Testis (tissue), 3 donors: Measurements from ENCODE around the gene CLCN4. TPM values are rescaled to one million over a fixed set of nuclear protein-coding genes. Genes with fewer than 3 reads are reported as not detected.

ENCODE experiments used
- DNase-seq: peaks from one replicate; pipeline ENCODE4 v3.0.0-alpha.2; 2019
- H3K27ac ChIP-seq, 2 donors: fragments of 200-600 bp; sonication (generic); one replicate each; pipeline ENCODE4 v1.5.1; 2019
- H3K27me3 ChIP-seq: fragments of 200-600 bp; sonication (generic); one replicate; pipeline ENCODE4 v1.5.1; 2019
- H3K36me3 ChIP-seq: fragments of 200-600 bp; sonication (generic); one replicate; pipeline ENCODE4 v1.5.1; 2017; ENCODE audit warnings: low read depth; ENCODE audit errors: missing control alignments
- H3K4me1 ChIP-seq: fragments of 200-600 bp; sonication (generic); one replicate; pipeline ENCODE4 v1.5.1; 2019
- H3K4me3 ChIP-seq, 2 donors: fragments of 200-600 bp; sonication (generic); one replicate each; pipeline ENCODE4 v1.5.1; 2017 to 2019
- H3K9me3 ChIP-seq: fragments of 200-600 bp; sonication (generic); one replicate; pipeline ENCODE4 v1.5.1; 2017
- POLR2A ChIP-seq: fragments of 450-650 bp; IDR thresholded peaks from one replicate; pipeline ENCODE4 v1.6.1; 2017; ENCODE audit warnings: antibody characterized with exemption, mild to moderate bottlenecking, moderate library complexity
- WGBS, 2 donors: methylation state at CpG; one replicate each; pipeline ENCODE4 v1.1.5; 2018; 5-methylcytosine and 5-hydroxymethylcytosine counted together
- intact Hi-C: fragments of 100-400 bp; cut with DNase I; formaldehyde crosslinking; loops from one replicate; pipeline ENCODE4 v1.15.1; 2023; ENCODE audit warnings: low total_unique reads
- polyA plus RNA-seq: library from polyadenylated mRNA; stranded (reverse); fragments of 350-450 nt; fragmentation: Illumina TruSeq; extraction: RNeasy Lipid Tissue Mini Kit (QIAGEN cat#74804); gene quantifications from one replicate; pipeline ENCODE4 v1.2.3, GENCODE V29; 2014; ENCODE audit warnings: low read depth, low replicate concordance; ENCODE audit not compliant: insufficient read depth
- total RNA-seq, 2 donors: library from RNA; depleted of rRNA; stranded (reverse); fragments of >200 nt; gene quantifications; one replicate each; pipeline ENCODE4 v1.2.3, GENCODE V29; 2016
- TF ChIP-seq, protein P1 (sequence below), 3 experiments: fragments of 450-650 bp in 2 of 3; fragments of 200-600 bp in 1 of 3; sonication (generic) in 1 of 3; IDR thresholded peaks; one replicate each; pipeline ENCODE4 v1.5.1; 2016 to 2019; ENCODE audit warnings: antibody characterized with exemption in 3 of 3, mild to moderate bottlenecking in 2 of 3, moderate library complexity in 1 of 3

CLCN4 gene
- total and polyA plus RNA-seq, 3 donors from 2014 or later, result 5.1 to 11.6 (median 5.4) TPM

DNA sequence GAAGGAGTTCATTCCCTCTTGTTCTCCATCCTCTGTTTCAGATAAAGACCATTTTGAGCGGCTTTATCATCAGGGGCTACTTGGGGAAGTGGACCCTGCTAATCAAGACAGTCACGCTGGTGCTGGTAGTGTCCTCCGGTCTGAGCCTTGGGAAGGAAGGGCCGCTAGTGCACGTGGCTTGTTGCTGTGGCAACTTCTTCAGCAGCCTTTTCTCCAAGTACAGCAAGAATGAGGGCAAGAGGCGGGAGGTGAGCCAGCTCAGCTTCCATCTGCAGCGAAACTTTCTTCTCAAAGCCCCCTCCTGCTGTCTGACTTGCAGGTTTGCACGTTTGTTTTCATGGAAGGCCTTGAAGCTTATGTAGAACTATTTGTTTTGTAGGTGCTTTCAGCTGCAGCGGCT lies 49.5 kb downstream of the CLCN4 start:
- 84 to 91% methylated on average over 7 to 9 of the region's 9 CpGs for WGBS, 2 donors
- H3K27me3 ChIP-seq, result no peaks in the 10 kb centered on the region
- intact Hi-C loops, result no loop called here
- H3K27ac ChIP-seq, result no peak overlapping the region
- DNase-seq, result no peak
- H3K9me3 ChIP-seq, result no peaks in the 10 kb centered on the region
- H3K36me3 ChIP-seq, result no peaks in the 10 kb centered on the region
- H3K4me1 ChIP-seq, result no peaks in the 10 kb centered on the region
- H3K4me3 ChIP-seq, result no peak overlapping the region
- TF ChIP-seq, protein P1, sequence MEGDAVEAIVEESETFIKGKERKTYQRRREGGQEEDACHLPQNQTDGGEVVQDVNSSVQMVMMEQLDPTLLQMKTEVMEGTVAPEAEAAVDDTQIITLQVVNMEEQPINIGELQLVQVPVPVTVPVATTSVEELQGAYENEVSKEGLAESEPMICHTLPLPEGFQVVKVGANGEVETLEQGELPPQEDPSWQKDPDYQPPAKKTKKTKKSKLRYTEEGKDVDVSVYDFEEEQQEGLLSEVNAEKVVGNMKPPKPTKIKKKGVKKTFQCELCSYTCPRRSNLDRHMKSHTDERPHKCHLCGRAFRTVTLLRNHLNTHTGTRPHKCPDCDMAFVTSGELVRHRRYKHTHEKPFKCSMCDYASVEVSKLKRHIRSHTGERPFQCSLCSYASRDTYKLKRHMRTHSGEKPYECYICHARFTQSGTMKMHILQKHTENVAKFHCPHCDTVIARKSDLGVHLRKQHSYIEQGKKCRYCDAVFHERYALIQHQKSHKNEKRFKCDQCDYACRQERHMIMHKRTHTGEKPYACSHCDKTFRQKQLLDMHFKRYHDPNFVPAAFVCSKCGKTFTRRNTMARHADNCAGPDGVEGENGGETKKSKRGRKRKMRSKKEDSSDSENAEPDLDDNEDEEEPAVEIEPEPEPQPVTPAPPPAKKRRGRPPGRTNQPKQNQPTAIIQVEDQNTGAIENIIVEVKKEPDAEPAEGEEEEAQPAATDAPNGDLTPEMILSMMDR (IDR thresholded peaks at IDR 0.05), result no peak
- TF ChIP-seq POLR2A, result no peak

DNA sequence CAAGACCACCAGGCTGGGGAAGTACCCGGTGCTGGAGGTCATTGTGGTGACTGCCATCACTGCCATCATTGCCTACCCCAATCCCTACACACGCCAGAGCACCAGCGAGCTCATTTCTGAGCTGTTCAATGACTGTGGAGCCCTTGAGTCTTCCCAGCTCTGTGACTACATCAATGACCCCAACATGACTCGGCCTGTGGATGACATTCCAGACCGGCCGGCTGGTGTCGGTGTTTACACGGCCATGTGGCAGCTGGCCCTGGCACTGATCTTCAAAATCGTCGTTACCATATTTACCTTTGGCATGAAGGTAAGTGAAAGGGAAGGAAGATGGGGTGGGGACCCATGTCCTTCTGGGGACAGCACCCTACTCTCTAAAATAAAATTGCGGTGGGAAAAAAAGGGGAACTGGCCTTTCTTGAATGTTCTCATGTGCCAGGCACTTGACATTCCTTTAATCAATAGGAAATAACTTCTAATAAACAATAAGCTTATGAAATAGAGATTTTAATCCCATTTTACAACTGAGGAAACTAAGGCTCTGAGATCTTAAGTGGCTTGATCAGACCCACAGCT lies 51.6 kb downstream of the CLCN4 start:
- Histone ChIP-seq H3K4me3 (no peak overlapping the region), H3K27me3 (no peaks in the 10 kb centered on the region), H3K36me3 (no peaks in the 10 kb centered on the region), H3K27ac (no peak overlapping the region), H3K9me3 (no peaks in the 10 kb centered on the region), H3K4me1 (no peaks in the 10 kb centered on the region)
- no peak for DNase-seq
- intact Hi-C loops, result no loop called here
- WGBS, 2 donors, result 93 to 98% methylated on average over 8 to 9 of the region's 11 CpGs
- TF ChIP-seq POLR2A, result no peak
- TF ChIP-seq, protein P1 (IDR thresholded peaks at IDR 0.05), result no peak

DNA sequence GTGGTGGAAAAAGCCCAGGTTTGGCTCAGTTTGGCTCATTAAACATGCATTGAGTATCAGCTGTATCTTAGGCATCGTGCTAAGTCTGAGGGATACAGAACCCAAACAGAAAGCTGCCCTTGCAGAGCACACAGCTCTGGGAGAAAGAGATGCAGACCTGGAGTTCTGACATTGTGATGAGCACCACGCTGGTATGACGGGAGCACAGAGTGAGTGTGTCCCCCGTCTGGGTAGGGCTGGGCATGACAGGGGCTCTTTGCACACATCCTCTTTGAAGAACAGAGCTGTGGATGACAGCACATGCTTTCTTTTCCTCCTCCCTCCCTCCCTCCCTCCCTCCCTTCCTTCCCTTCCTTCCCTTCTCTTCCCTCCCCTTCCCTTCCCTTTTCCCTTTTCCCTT lies 52.2 kb downstream of the CLCN4 start:
- intact Hi-C loops, result no loop called here
- WGBS, 2 donors, result 86 to 100% methylated on average over 3 to 4 of the region's 4 CpGs
- H3K4me3 ChIP-seq, result no peak overlapping the region
- H3K9me3 ChIP-seq, result no peaks in the 10 kb centered on the region
- no peak for TF ChIP-seq POLR2A
- TF ChIP-seq, protein P1 (IDR thresholded peaks at IDR 0.05), result no peak
- H3K27me3 ChIP-seq, result no peaks in the 10 kb centered on the region
- DNase-seq, result no peak
- no peaks in the 10 kb centered on the region for H3K4me1 ChIP-seq
- H3K27ac ChIP-seq, result no peak overlapping the region
- no peaks in the 10 kb centered on the region for H3K36me3 ChIP-seq

DNA sequence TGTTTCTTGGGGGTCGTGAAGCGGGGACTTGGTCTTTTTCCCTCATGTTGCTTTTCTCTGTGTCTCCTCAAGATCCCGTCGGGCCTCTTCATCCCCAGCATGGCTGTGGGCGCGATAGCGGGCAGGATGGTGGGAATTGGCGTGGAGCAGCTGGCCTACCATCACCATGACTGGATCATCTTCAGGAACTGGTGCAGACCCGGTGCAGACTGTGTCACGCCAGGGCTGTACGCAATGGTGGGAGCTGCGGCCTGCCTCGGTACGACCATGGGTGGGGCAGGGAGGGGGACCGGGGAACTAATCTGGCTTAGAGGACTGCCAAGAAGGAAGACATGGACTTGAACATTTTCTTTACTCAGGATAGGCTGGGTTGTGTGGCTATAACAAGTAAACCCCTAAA lies 55.6 kb downstream of the CLCN4 start:
- TF ChIP-seq POLR2A, result no peak
- TF ChIP-seq, protein P1 (IDR thresholded peaks at IDR 0.05), result no peak
- WGBS, 2 donors, result 90 to 94% methylated on average over 9 to 15 of the region's 15 CpGs
- Histone ChIP-seq H3K27me3 (no peaks in the 10 kb centered on the region), H3K27ac (no peak overlapping the region), H3K4me1 (no peaks in the 10 kb centered on the region), H3K9me3 (no peaks in the 10 kb centered on the region), H3K36me3 (no peaks in the 10 kb centered on the region), H3K4me3 (no peak overlapping the region)
- intact Hi-C loops, result no loop called here
- no peak for DNase-seq

DNA sequence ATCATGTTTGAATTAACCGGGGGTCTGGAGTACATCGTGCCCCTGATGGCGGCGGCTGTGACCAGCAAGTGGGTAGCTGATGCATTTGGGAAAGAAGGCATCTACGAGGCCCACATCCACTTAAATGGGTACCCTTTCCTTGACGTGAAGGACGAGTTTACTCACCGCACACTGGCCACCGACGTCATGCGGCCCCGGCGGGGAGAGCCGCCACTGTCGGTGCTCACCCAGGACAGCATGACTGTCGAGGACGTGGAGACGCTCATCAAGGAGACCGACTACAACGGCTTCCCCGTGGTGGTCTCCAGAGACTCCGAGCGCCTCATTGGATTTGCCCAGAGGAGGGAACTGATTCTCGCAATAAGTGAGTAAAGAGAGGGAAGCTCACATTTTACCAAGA lies 56.9 kb downstream of the CLCN4 start:
- H3K4me3 ChIP-seq, result no peak overlapping the region
- no peak overlapping the region for H3K27ac ChIP-seq
- H3K4me1 ChIP-seq, result no peaks in the 10 kb centered on the region
- intact Hi-C loops, result no loop called here
- no peak for DNase-seq
- TF ChIP-seq, protein P1 (IDR thresholded peaks at IDR 0.05), result no peak
- no peak for TF ChIP-seq POLR2A
- no peaks in the 10 kb centered on the region for H3K36me3 ChIP-seq
- 96 to 97% methylated on average over 10 to 14 of the region's 24 CpGs for WGBS, 2 donors
- no peaks in the 10 kb centered on the region for H3K9me3 ChIP-seq
- no peaks in the 10 kb centered on the region for H3K27me3 ChIP-seq
